Caco-2 (cell line): ENCODE results near the gene MAP3K13. TPM values are rescaled to one million over a fixed set of nuclear protein-coding genes. Genes with fewer than 3 reads are reported as not detected.

ENCODE experiments used
- BruUV-seq: library from RNA; stranded (reverse); fragments of 400-500 nt; replicated peaks from 2 replicates; lab custom pipeline; 2021; lab: Mats Ljungman, UMichigan
- CTCF ChIA-PET: fragments of 300-600 bp; sonication (Branson Sonifier 250); formaldehyde crosslinking; loops from one replicate; lab custom pipeline; 2022; ENCODE audit warnings: antibody characterized with exemption; lab: Charles Lee
- POLR2A ChIA-PET: fragments of 300-600 bp; sonication (Branson Sonifier 250); formaldehyde crosslinking; loops from one replicate; lab custom pipeline; 2022; ENCODE audit warnings: antibody characterized with exemption; lab: Charles Lee
- DNase-seq, 2 experiments: peaks; one replicate each; pipeline versions ENCODE4 v3.0.0 to v3.0.0-alpha.2; 2020 to 2022
- H3K27me3 ChIP-seq: replicated peaks from 2 replicates; pipeline ENCODE4 v1.6.0; 2011; ENCODE audit warnings: low read length; ENCODE audit not compliant: control insufficient read depth, insufficient read depth
- H3K36me3 ChIP-seq: 2 replicates; pipeline ENCODE4 v1.5.1; 2011; ENCODE audit warnings: low read length; ENCODE audit not compliant: control insufficient read depth, insufficient read depth
- H3K4me1 ChIP-seq: fragments of 250-450 bp; sonication (Bioruptor Pico); 2 replicates; pipeline ENCODE4 v1.5.1; 2020; ENCODE audit warnings: mild to moderate bottlenecking
- H3K4me3 ChIP-seq: 2 replicates; pipeline ENCODE4 v1.5.1; 2011; ENCODE audit warnings: low read depth, mild to moderate bottlenecking, control low read depth, low read length
- H3K9me3 ChIP-seq: fragments of 250-450 bp; sonication (Bioruptor Pico); 2 replicates; pipeline ENCODE4 v1.5.1; 2020; ENCODE audit warnings: mild to moderate bottlenecking, moderate library complexity
- H3K27ac Mint-ChIP-seq: one replicate; pipeline ENCODE4 v1.8.0; 2022; ENCODE audit warnings: mixed read lengths; ENCODE audit not compliant: unreplicated experiment
- H3K27me3 Mint-ChIP-seq: one replicate; pipeline ENCODE4 v1.8.0; 2022; ENCODE audit warnings: mixed read lengths; ENCODE audit not compliant: insufficient read depth, unreplicated experiment
- H3K36me3 Mint-ChIP-seq: one replicate; pipeline ENCODE4 v1.8.0; 2022; ENCODE audit warnings: mild to moderate bottlenecking, mixed read lengths; ENCODE audit not compliant: insufficient read depth, unreplicated experiment
- H3K4me1 Mint-ChIP-seq: one replicate; pipeline ENCODE4 v1.8.0; 2022; ENCODE audit warnings: low read depth, mixed read lengths; ENCODE audit not compliant: unreplicated experiment
- H3K4me3 Mint-ChIP-seq: one replicate; pipeline ENCODE4 v1.8.0; 2022; ENCODE audit warnings: mild to moderate bottlenecking, moderate library complexity, mixed read lengths; ENCODE audit not compliant: unreplicated experiment
- H3K9me3 Mint-ChIP-seq: one replicate; pipeline ENCODE4 v1.8.0; 2022; ENCODE audit warnings: mixed read lengths; ENCODE audit not compliant: unreplicated experiment
- CTCF ChIP-seq, 2 experiments: fragments of 200-600 bp in 1 of 2; IDR thresholded peaks; 1 replicate in 1 of 2; 2 replicates in 1 of 2; pipeline versions ENCODE4 v1.5.1 to v1.8.0; 2011 to 2022; ENCODE audit warnings: antibody characterized with exemption in 1 of 2, control low read depth in 1 of 2, inconsistent platforms in 1 of 2, low read depth in 1 of 2, low read length in 1 of 2, mild to moderate bottlenecking in 1 of 2, moderate library complexity in 1 of 2; ENCODE audit not compliant: insufficient read depth in 1 of 2, severe bottlenecking in 1 of 2, unreplicated experiment in 1 of 2
- intact Hi-C: fragments of 100-400 bp; cut with micrococcal nuclease; formaldehyde crosslinking; loops from one replicate; pipeline ENCODE4 v1.10.0; 2022; ENCODE audit not compliant: unreplicated experiment
- total RNA-seq: library from RNA; stranded (reverse); gene quantifications from 2 replicates; pipeline ENCODE4 v1.2.3, GENCODE V29; 2022

MAP3K13 gene
- total RNA-seq, 1 experiment from 2014 or later, result 20.1 TPM

DNA sequence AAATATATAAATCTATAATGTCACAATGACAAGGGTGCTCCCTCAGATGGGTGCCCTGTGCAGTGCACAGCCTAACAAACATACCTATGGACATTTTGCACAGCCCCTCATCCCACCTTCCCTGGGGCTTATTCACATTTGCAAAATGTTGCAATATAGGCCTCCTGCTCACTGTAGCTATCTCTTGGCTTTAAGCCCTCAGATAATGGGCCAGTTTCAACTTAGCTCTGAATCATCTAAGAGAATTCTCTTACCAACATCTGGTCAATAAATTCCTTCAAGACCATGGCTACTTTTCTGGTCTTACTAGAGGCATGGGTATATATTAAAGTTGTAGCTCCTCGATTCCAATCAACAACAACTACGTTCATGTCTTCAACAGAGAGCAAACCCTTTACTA lies 171.6 kb downstream of the MAP3K13 start:
- ChIA-PET POLR2A (no interaction called here), CTCF (no interaction called here)
- Mint-ChIP-seq H3K4me1 (no peaks in the 10 kb centered on the region), H3K4me3 (no peak overlapping the region), H3K9me3 (no peaks in the 10 kb centered on the region), H3K27ac (no peak overlapping the region), H3K27me3 (no peaks in the 10 kb centered on the region), H3K36me3 (no peaks in the 10 kb centered on the region)
- peaks cover 14% of the 10 kb centered on the region for H3K4me1 ChIP-seq
- intact Hi-C loops, result no loop called here
- no peaks in the 10 kb centered on the region for H3K36me3 ChIP-seq
- TF ChIP-seq CTCF (IDR thresholded peaks at IDR 0.05; ENCODE audit: insufficient read depth in 1 of 2, low read depth in 1 of 2, low read length in 1 of 2, severe bottlenecking in 1 of 2, unreplicated experiment in 1 of 2), result no peak
- H3K4me3 ChIP-seq, result no peak overlapping the region
- no TSS peak for BruUV-seq
- no peaks in the 10 kb centered on the region for H3K9me3 ChIP-seq
- no peaks in the 10 kb centered on the region for H3K27me3 ChIP-seq
- DNase-seq, result no peak

GRCh38 chr3:185537369-185537970 lies 174.5 kb downstream of the MAP3K13 start:
- Histone ChIP-seq H3K4me3 (no peak overlapping the region), H3K4me1 (peaks cover 14% of the 10 kb centered on the region), H3K36me3 (no peaks in the 10 kb centered on the region), H3K27me3 (no peaks in the 10 kb centered on the region), H3K9me3 (no peaks in the 10 kb centered on the region)
- intact Hi-C loops, result no loop called here
- H3K27me3 Mint-ChIP-seq, result no peaks in the 10 kb centered on the region
- peak overlapping the region; percentile 51 for H3K4me3 Mint-ChIP-seq
- ChIA-PET POLR2A (interaction anchor here (1.1 kb wide), 1 partner anchor 48 kb away, joined by 4 read pairs; no protein-coding TSS in a partner anchor), CTCF (no interaction called here)
- H3K4me1 Mint-ChIP-seq, result peaks cover 5% of the 10 kb centered on the region
- peak; percentile 79 to 84 for DNase-seq
- H3K27ac Mint-ChIP-seq, result peak overlapping the region; percentile 78
- no peak for TF ChIP-seq CTCF (IDR thresholded peaks at IDR 0.05; ENCODE audit: insufficient read depth in 1 of 2, low read depth in 1 of 2, low read length in 1 of 2, severe bottlenecking in 1 of 2, unreplicated experiment in 1 of 2)
- H3K36me3 Mint-ChIP-seq, result no peaks in the 10 kb centered on the region
- BruUV-seq, result no TSS peak
- no peaks in the 10 kb centered on the region for H3K9me3 Mint-ChIP-seq

Other genes with a start within 250 kb of the MAP3K13 start
- gene C3orf70, start 210.1 kb upstream of the MAP3K13 start, total RNA-seq, result 11.2 and 13.3 TPM in 2 replicates
- gene EHHADH, start 109.1 kb upstream of the MAP3K13 start, total RNA-seq, result 24.9 and 25.0 TPM in 2 replicates
- gene TMEM41A, start 135.9 kb downstream of the MAP3K13 start, total RNA-seq, result 39.0 and 39.4 TPM in 2 replicates
- 5.8 and 6.1 TPM in 2 replicates for gene LIPH, start 189.5 kb downstream of the MAP3K13 start, total RNA-seq
- gene SENP2, start 223.2 kb downstream of the MAP3K13 start, total RNA-seq, result 52.4 and 53.5 TPM in 2 replicates